GM21528 (cell line): ENCODE data around the gene PAX7.

Experiments used
- ATAC-seq: cut with Tn5 transposase; IDR thresholded peaks from one replicate; pipeline ENCODE4 v1.9.1; 2021; ENCODE audit warnings: mild to moderate bottlenecking, moderate library complexity; ENCODE audit not compliant: unreplicated experiment, low FRiP score

The PAX7 gene

DNA sequence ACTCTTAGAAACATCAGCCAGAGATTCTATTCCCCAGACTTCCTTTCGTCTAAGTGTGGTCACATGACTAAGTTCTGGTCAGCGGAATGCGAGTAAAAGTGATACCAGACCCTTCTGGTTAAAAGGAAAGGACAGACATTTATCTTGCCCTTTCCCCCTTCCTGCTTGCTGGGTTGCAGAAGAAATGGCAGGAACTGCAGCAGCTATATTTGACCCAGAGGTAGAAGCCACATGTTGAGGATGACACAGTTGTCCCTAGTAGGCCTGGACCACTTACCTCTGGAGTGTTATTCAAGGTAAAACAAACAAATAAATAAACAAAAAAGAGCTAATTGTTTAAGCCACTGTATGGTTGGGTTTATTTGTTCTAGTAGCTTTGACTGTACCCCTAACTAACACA lies 155.5 kb downstream of the PAX7 start:
- no peak for ATAC-seq

DNA sequence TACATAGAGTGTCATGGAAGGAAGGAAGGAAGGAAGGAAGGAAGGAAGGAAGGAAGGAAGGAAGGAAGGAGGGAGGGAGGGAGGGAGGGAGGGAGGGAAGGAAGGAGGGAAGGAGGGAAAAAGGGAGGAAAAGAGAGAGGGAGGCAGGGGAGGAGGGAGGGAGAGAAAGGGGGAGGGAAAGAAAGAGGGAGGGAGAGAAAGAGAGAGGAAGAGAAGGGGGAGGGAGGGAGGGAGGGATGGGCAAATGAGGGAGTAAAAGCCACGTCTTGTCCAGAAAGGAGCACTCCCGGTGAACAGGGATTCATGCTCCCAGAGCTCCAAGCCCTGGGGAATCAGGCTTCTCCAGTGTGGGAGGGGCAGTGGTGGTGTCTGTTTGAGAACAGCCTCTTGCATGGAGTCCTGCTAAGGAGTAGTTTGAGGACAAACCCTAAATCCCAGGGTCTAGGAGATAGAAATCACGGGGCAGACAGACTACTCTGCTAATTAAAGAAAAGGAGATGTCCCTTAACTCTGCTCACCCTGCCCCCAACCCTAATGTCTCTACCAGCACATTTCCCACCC lies 157.3 kb downstream of the PAX7 start:
- no peak for ATAC-seq

DNA sequence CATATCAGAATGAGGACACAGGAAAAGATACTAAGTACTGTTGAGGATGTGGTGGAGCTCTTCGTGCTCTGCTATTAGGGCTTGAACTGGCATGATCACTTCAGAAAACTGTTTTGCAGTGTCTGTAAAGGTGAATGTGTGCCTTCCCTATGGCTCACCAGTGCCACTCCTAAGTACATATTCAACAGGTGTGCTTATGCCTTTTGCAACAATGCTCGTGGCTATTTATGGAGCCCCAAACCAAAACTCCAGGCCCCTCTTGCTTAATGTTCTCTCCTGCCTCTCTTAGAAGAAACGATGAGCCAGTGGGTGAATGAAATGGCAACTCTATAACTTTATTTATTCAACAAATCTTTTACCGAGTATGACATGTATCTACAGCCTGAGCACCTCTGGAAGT lies 158.6 kb downstream of the PAX7 start:
- no peak for ATAC-seq

DNA sequence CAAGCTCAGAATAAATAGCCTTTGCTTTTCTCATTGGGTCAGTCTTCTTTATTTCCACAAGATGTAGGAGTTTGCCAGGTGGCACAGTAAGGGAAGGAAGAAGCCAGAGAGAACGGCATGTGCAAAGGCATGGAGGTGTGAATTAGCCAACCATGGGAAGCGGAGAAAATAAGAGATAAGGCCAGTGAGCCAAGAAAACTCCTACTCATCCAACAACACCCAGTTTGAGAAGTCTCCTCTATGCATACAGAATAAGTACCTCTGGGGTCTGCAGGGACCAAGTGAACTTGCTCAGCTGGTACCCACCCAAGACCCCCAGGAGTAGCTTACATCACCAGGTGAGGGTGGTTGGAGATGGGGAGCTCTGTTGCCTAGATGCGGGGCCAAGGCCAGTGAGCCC lies 162.1 kb downstream of the PAX7 start:
- ATAC-seq: no peak

DNA sequence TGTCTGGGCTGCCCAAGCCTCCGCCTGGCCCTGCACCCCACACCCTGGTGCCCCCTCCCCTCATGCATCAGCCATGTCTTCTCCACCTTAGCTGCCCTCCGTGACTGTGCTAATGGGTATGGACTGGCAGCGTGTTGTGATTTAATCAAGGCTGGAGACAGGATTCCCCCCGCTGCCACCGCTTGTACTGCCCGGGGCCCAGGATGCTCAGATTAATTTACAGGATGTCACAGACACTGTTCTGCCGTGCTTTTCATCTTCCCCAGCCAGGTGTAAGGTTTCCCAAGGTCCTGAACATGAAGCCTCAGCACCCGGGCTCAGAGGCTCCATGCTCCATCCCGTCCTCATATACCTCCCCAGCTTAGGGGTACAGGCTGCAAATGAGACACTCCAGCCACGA lies 162.5 kb downstream of the PAX7 start:
- ATAC-seq: no peak

DNA sequence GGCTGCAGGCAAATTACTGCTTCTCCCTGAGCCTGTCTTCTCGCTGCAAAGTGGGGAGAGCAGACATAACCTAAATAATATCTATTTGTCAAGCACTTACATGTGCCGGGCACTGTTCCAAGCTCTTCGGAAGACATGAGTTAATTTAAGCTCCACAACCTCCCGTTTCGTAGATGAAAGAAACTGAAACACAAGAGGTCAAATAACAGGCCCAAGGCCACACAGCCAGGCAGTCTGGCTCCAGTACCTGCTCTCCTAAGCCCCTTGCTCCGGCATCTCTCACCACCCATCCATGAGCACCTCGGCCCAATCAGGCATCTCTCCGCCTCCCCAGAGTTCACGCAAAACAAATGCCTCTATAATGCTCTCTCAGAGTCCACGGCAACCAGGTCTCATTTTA lies 163.4 kb downstream of the PAX7 start:
- no peak for ATAC-seq

DNA sequence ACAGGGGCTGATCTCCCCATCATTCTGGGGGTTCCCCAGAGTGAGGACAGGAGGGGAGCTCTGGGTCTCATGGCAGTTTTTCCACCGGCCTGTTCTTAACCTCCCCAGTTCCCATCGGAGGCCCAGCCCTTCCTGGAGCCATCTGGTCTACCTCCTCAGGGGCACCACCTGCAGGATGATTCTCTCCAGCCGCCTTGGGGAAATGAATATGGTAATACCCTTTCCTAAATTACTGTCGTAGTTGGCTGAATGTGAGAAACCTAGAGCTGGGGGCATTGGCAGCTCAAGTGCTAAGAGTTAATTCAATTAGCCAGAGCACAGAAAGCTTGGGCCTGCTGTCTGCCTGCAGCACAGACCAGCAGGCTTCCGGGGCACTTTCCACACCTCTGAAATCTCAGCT lies 163.9 kb downstream of the PAX7 start:
- ATAC-seq: no peak

DNA sequence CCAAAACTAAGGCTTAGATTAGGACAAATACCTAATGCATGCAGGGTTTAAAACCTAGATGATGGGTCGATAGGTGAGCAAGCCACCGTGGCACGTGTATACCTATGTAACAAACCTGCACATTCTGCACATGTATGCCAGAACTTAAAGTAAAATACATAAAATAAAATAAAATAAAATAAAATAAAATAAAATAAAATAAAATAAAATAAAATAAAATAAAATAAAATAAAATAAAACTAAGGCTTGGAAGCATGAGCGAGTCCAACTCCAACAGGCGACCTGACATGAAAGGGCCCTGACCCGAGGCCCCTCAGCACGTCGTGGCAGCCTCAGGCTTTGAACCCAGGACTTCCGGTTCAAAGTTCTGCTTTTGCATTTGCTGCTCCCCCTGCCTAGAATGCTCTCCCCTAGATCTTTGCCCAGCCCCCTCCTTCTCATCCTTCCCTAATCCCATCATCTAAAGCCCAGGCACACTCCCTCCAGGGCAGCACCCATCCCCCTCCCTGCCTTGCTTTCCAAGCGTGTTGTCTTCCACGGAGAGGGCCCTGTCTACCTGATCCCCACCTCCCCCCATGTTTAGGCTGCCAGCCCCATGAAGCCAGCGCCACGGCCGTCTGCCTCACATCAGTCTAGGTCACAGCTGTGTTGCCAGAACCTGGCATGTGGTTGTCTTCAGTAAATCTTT lies 164.5 kb downstream of the PAX7 start:
- no peak for ATAC-seq

DNA sequence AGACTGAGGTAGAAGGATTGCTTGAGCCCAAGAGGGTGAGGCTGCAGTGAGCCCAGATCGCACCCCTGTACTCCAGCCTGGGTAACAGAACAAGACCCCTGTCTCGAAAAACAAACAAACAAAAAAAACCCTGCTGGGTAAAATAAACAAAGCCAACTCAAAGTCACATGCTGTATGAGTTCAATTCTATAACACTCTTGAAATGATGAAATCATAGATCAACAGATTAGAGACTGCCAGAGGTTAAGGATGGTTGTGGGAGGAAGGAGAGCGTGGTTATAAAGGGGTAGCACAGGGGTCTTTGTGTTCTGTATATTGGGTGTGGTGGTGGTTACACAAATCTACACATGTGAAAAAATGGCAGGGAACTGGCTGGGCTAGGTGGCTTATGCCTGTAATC lies 166.3 kb downstream of the PAX7 start:
- no peak for ATAC-seq
